ENCODE data around the gene WBP1L.
"Not testable (repeated sequence)": the region's sequence is repeated elsewhere in the genome, so short reads cannot be mapped to it uniquely, and the experiment has no call there.

The WBP1L gene

GRCh38 chr10:102743588-102744373, at the start of gene WBP1L:
WBP1L (plus strand) TSS chr10:102743948; CDS start chr10:102744054, 106 bp downstream.
- DNase-seq (ENCODE audit: low read depth in 2 of 2): peak; percentile 89 to 92

GRCh38 chr10:102695401-102695800, 48.3 kb upstream of the WBP1L start:
- not testable (repeated sequence) for DNase-seq (ENCODE audit: low read depth in 2 of 2)

GRCh38 chr10:102696736-102697135, 47.0 kb upstream of the WBP1L start:
- DNase-seq (ENCODE audit: low read depth in 2 of 2): no peak

- no peak for DNase-seq (ENCODE audit: low read depth in 2 of 2)
Measured at GRCh38 chr10:102698894-102699293, 44.9 kb upstream of the WBP1L start.

GRCh38 chr10:102701272-102701671, 42.5 kb upstream of the WBP1L start:
- no peak for DNase-seq (ENCODE audit: low read depth in 2 of 2)

GRCh38 chr10:102701796-102702195, 42.0 kb upstream of the WBP1L start:
- no peak for DNase-seq (ENCODE audit: low read depth in 2 of 2)

GRCh38 chr10:102702742-102703141, 41.0 kb upstream of the WBP1L start:
- DNase-seq (ENCODE audit: low read depth in 2 of 2): no peak

GRCh38 chr10:102704915-102705314, 38.8 kb upstream of the WBP1L start:
- no peak for DNase-seq (ENCODE audit: low read depth in 2 of 2)

- no peak for DNase-seq (ENCODE audit: low read depth in 2 of 2)
Measured at GRCh38 chr10:102705531-102705930, 38.2 kb upstream of the WBP1L start.

- DNase-seq (ENCODE audit: low read depth in 2 of 2): no peak
Measured at GRCh38 chr10:102710609-102711008, 33.1 kb upstream of the WBP1L start.

- DNase-seq (ENCODE audit: low read depth in 2 of 2): no peak
Measured at GRCh38 chr10:102712089-102712488, 31.7 kb upstream of the WBP1L start.

GRCh38 chr10:102712843-102713538, 30.8 kb upstream of the WBP1L start:
- no peak for DNase-seq (ENCODE audit: low read depth in 2 of 2)

- DNase-seq (ENCODE audit: low read depth in 2 of 2): no peak
Measured at GRCh38 chr10:102713539-102713813, 30.3 kb upstream of the WBP1L start.

- DNase-seq (ENCODE audit: low read depth in 2 of 2): peak; percentile 97 to 98
Measured at GRCh38 chr10:102713814-102714620, 29.7 kb upstream of the WBP1L start, which contains the start of gene ARL3. ARL3 (minus strand) TSS chr10:102714397; CDS start chr10:102714275, 122 bp downstream.

- peak; percentile 29 to 33 for DNase-seq (ENCODE audit: low read depth in 2 of 2)
Measured at GRCh38 chr10:102714621-102715455, 28.9 kb upstream of the WBP1L start, which contains the start of gene SFXN2. SFXN2 (plus strand) TSS chr10:102714636; CDS start chr10:102726637, 12,001 bp downstream.

GRCh38 chr10:102715880-102716279, 27.9 kb upstream of the WBP1L start:
- no peak for DNase-seq (ENCODE audit: low read depth in 2 of 2)

- DNase-seq (ENCODE audit: low read depth in 2 of 2): not testable (repeated sequence)
Measured at GRCh38 chr10:102716900-102717565, 26.7 kb upstream of the WBP1L start.

GRCh38 chr10:102718220-102718619, 25.5 kb upstream of the WBP1L start:
- no peak for DNase-seq (ENCODE audit: low read depth in 2 of 2)

GRCh38 chr10:102720337-102720736, 23.4 kb upstream of the WBP1L start:
- no peak for DNase-seq (ENCODE audit: low read depth in 2 of 2)

- DNase-seq (ENCODE audit: low read depth in 2 of 2): no peak
Measured at GRCh38 chr10:102720775-102721301, 22.9 kb upstream of the WBP1L start.

GRCh38 chr10:102721954-102722353, 21.8 kb upstream of the WBP1L start:
- no peak for DNase-seq (ENCODE audit: low read depth in 2 of 2)

Data from stimulated activated CD4-positive, alpha-beta T cell treated with anti-CD3 and anti-CD28 coated beads, Interleukin-15, amount 100 ng/mL, for 48 hours (primary cell).